ENCODE results near the gene TCP11. TPM values are rescaled to one million over a fixed set of nuclear protein-coding genes. Genes with fewer than 3 reads are reported as not detected.

Gene TCP11
- total RNA-seq, 1 experiment from 2014 or later: not detected

- CTCF ChIA-PET: no interaction called here
- no peak overlapping the region for H3K4me3 ChIP-seq (ENCODE audit: low read depth in 2 of 2, low read length in 2 of 2)
- POLR2A ChIA-PET: no interaction called here
These were observed 27.3 kb upstream of the TCP11 start for GRCh38 chr6:35168461-35168861.

DNA sequence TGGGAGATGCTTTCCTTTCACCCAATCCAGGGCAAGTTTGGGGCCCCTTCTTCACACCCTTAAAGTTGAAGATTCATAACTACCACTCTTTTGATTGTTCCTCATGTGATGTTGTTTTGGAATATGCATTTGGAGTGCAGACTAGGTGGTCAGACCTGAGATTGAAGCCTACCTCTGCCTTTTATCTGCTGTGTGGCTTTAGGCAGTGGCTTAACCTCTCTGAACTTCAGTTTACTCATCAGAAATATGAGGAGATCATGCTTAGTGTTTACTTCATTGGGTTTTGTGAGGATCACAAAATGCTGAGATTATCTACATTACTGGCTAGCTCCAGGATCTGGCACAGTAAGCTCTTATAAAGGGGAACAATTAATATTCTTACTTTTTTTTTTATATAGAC lies 26.4 kb upstream of the TCP11 start:
- Histone ChIP-seq H3K9me3 (ENCODE audit: control insufficient read depth, insufficient read depth, low read depth, low read length) (no peaks in the 10 kb centered on the region), H3K4me3 (ENCODE audit: low read depth in 2 of 2, low read length in 2 of 2) (no peak overlapping the region), H3K4me1 (ENCODE audit: control insufficient read depth, insufficient read depth, low read length) (peaks cover 7% of the 10 kb centered on the region; the same call in 1 of the 2 replicates), H3K27ac (ENCODE audit: low read length) (no peak overlapping the region), H3K36me3 (ENCODE audit: control insufficient read depth, insufficient read depth, low read length) (no peaks in the 10 kb centered on the region), H3K27me3 (ENCODE audit: control insufficient read depth, insufficient read depth, low read length) (no peaks in the 10 kb centered on the region)
- intact Hi-C loops (cut with micrococcal nuclease; ENCODE audit: unreplicated experiment) (no loop called here), in situ Hi-C loops (cut with HindIII; ENCODE audit: low pct_unique_long_range_greater_than_20kb, low sequenced_read_pairs) (no loop called here)
- DNase-seq (ENCODE audit: low read depth, low spot score): no peak
- ATAC-seq: no peak
- TF ChIP-seq TCF7L2 (IDR thresholded peaks at IDR 0.05; ENCODE audit: low read depth, low read length) (no peak), POLR2AphosphoS5 (IDR thresholded peaks at IDR 0.05; ENCODE audit: low read depth, low read length) (no peak), SIN3A (IDR thresholded peaks at IDR 0.05; ENCODE audit: borderline replicate concordance, insufficient read depth, low read depth, low read length) (no peak), CTCF (IDR thresholded peaks at IDR 0.05) (no peak)
- TF ChIP-seq, protein P1, sequence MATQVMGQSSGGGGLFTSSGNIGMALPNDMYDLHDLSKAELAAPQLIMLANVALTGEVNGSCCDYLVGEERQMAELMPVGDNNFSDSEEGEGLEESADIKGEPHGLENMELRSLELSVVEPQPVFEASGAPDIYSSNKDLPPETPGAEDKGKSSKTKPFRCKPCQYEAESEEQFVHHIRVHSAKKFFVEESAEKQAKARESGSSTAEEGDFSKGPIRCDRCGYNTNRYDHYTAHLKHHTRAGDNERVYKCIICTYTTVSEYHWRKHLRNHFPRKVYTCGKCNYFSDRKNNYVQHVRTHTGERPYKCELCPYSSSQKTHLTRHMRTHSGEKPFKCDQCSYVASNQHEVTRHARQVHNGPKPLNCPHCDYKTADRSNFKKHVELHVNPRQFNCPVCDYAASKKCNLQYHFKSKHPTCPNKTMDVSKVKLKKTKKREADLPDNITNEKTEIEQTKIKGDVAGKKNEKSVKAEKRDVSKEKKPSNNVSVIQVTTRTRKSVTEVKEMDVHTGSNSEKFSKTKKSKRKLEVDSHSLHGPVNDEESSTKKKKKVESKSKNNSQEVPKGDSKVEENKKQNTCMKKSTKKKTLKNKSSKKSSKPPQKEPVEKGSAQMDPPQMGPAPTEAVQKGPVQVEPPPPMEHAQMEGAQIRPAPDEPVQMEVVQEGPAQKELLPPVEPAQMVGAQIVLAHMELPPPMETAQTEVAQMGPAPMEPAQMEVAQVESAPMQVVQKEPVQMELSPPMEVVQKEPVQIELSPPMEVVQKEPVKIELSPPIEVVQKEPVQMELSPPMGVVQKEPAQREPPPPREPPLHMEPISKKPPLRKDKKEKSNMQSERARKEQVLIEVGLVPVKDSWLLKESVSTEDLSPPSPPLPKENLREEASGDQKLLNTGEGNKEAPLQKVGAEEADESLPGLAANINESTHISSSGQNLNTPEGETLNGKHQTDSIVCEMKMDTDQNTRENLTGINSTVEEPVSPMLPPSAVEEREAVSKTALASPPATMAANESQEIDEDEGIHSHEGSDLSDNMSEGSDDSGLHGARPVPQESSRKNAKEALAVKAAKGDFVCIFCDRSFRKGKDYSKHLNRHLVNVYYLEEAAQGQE (IDR thresholded peaks at IDR 0.05; ENCODE audit: insufficient read depth in 1 of 2, low read depth in 2 of 2, low read length in 1 of 2): no peak
- POLR2A ChIA-PET: no interaction called here
- no TSS peak for BruUV-seq (replicated peaks)
- CTCF ChIA-PET: no interaction called here

More at GRCh38 chr6:35168461-35168861, 27.3 kb upstream of the TCP11 start:
- TF ChIP-seq CTCF (IDR thresholded peaks at IDR 0.05) (no peak), POLR2AphosphoS5 (IDR thresholded peaks at IDR 0.05; ENCODE audit: low read depth, low read length) (no peak), TCF7L2 (IDR thresholded peaks at IDR 0.05; ENCODE audit: low read depth, low read length) (no peak), SIN3A (IDR thresholded peaks at IDR 0.05; ENCODE audit: borderline replicate concordance, insufficient read depth, low read depth, low read length) (no peak)
- TF ChIP-seq, protein P1 (IDR thresholded peaks at IDR 0.05; ENCODE audit: insufficient read depth in 1 of 2, low read depth in 2 of 2, low read length in 1 of 2): no peak
- intact Hi-C loops (cut with micrococcal nuclease; ENCODE audit: unreplicated experiment) (no loop called here), in situ Hi-C loops (cut with HindIII; ENCODE audit: low pct_unique_long_range_greater_than_20kb, low sequenced_read_pairs) (no loop called here)
- DNase-seq (ENCODE audit: low read depth, low spot score) (no peak), ATAC-seq (no peak)
- Histone ChIP-seq H3K36me3 (ENCODE audit: control insufficient read depth, insufficient read depth, low read length) (no peaks in the 10 kb centered on the region), H3K27me3 (ENCODE audit: control insufficient read depth, insufficient read depth, low read length) (no peaks in the 10 kb centered on the region), H3K9me3 (ENCODE audit: control insufficient read depth, insufficient read depth, low read depth, low read length) (no peaks in the 10 kb centered on the region), H3K27ac (ENCODE audit: low read length) (no peak overlapping the region), H3K4me1 (ENCODE audit: control insufficient read depth, insufficient read depth, low read length) (peaks cover 7% of the 10 kb centered on the region; the same call in 1 of the 2 replicates)
- no TSS peak for BruUV-seq (replicated peaks)
